Measurements from ENCODE around the gene CCDC186. TPM values are rescaled to one million over a fixed set of nuclear protein-coding genes. Genes with fewer than 3 reads are reported as not detected.

CCDC186 gene
- total and polyA plus RNA-seq, 2 of the 4 experiments (the other 2 are of a cell fraction) = 3.0 to 6.1 TPM

DNA sequence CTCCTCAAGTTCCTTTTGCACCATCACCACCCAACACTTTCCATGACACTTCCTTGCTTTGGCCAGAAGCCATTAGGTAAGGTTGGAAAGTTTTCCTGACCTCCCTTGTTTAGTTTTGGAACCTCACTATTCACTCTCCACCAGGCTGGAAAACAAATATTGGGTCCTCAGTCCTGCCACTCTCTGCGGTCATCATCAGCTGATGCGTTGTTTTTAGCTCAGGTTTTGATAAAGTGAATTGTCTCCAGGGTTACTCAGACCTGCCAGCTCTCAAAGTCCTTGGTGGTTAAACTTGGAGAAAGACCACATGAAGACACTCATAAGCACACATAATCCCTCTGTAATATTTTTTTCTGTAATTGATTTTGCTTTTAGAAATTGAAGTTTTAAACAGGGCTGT, 55.5 kb downstream of the CCDC186 start:
- Histone ChIP-seq H3K27me3 (ENCODE audit: control insufficient read depth, insufficient read depth, low read length) (peaks cover 5% of the 10 kb centered on the region), H2BK120ac (ENCODE audit: low read depth, low read length) (no peak overlapping the region), H3K27ac (ENCODE audit: insufficient read depth, low read length) (no peak overlapping the region), H2AK5ac (ENCODE audit: low read depth, low read length) (no peak overlapping the region), H2AK9ac (replicated peaks; ENCODE audit: low read depth, low read length, poor library complexity) (no peak overlapping the region), H3K4ac (ENCODE audit: low read depth, low read length) (no peak overlapping the region), H4K8ac (ENCODE audit: low read depth in 2 of 2, low read length in 2 of 2) (no peak overlapping the region), H3K4me1 (ENCODE audit: control insufficient read depth, insufficient read depth, low read length) (no peaks in the 10 kb centered on the region), H3K79me1 (ENCODE audit: low read depth in 1 of 2, low read length in 2 of 2) (no peaks in the 10 kb centered on the region), H2BK15ac (ENCODE audit: low read depth, low read length) (no peak overlapping the region), H3K23ac (ENCODE audit: low read depth, low read length) (no peak overlapping the region), H3K14ac (replicated peaks; ENCODE audit: low read depth, low read length) (no peak overlapping the region), H4K5ac (ENCODE audit: low read depth, low read length) (no peak overlapping the region), H2BK20ac (ENCODE audit: low read depth, low read length) (no peak overlapping the region), H3K56ac (ENCODE audit: extremely low read depth, insufficient read depth, low read length) (no peak overlapping the region), H3K4me3 (ENCODE audit: insufficient read depth, low read depth, low read length) (no peak overlapping the region), H3K18ac (ENCODE audit: low read depth, low read length) (no peak overlapping the region), H3K9me1 (ENCODE audit: insufficient read depth, low read length) (no peaks in the 10 kb centered on the region), H4K20me1 (ENCODE audit: insufficient read depth, low read length) (no peaks in the 10 kb centered on the region), H2AFZ (replicated peaks; ENCODE audit: low read length, poor library complexity) (no peak overlapping the region), H3K9me3 (ENCODE audit: control insufficient read depth, insufficient read depth, low read length) (no peaks in the 10 kb centered on the region), H4K91ac (ENCODE audit: insufficient read depth, low read depth, low read length) (no peak overlapping the region), H3K4me2 (ENCODE audit: low read depth, low read length) (no peak overlapping the region), H3K36me3 (ENCODE audit: control insufficient read depth, insufficient read depth, low read length) (no peaks in the 10 kb centered on the region), H3K9ac (ENCODE audit: low read depth, low read length) (no peak overlapping the region), H2BK5ac (ENCODE audit: low read depth, low read length, poor library complexity, severe bottlenecking) (no peak overlapping the region)
- dilution Hi-C loops (cut with HindIII; ENCODE audit: low sequenced_read_pairs, unreplicated experiment) = no loop called here
- ChIA-PET CTCF (no interaction called here), POLR2A (ENCODE audit: unreplicated experiment) (no interaction called here)
- intact Hi-C loops (cut with micrococcal nuclease) = no loop called here
- TF ChIP-seq RCOR1 (IDR thresholded peaks at IDR 0.05; ENCODE audit: insufficient replicate concordance, low read length) (no peak), FOS (IDR thresholded peaks at IDR 0.05; ENCODE audit: low read depth, low read length) (no peak), CEBPB (IDR thresholded peaks at IDR 0.05; ENCODE audit: low read depth, low read length) (no peak), NFE2L2 (IDR thresholded peaks at IDR 0.05; ENCODE audit: low read depth, low read length) (no peak), SMC3 (IDR thresholded peaks at IDR 0.05; ENCODE audit: low read depth, low read length) (no peak), RAD21 (IDR thresholded peaks at IDR 0.05; ENCODE audit: low read length) (no peak), RFX5 (IDR thresholded peaks at IDR 0.05; ENCODE audit: low read depth, low read length) (no peak), MAZ (IDR thresholded peaks at IDR 0.05; ENCODE audit: borderline replicate concordance, low read depth, low read length) (no peak), BHLHE40 (IDR thresholded peaks at IDR 0.05; ENCODE audit: low read depth, low read length) (no peak), CHD1 (IDR thresholded peaks at IDR 0.05; ENCODE audit: low read depth, low read length) (no peak), MXI1 (IDR thresholded peaks at IDR 0.05; ENCODE audit: borderline replicate concordance, low read depth, low read length) (no peak), POLR2A (IDR thresholded peaks at IDR 0.05; ENCODE audit: low read depth, low read length) (no peak), MAFK (IDR thresholded peaks at IDR 0.05; ENCODE audit: low read depth, low read length) (no peak)
- TF ChIP-seq, protein P1, sequence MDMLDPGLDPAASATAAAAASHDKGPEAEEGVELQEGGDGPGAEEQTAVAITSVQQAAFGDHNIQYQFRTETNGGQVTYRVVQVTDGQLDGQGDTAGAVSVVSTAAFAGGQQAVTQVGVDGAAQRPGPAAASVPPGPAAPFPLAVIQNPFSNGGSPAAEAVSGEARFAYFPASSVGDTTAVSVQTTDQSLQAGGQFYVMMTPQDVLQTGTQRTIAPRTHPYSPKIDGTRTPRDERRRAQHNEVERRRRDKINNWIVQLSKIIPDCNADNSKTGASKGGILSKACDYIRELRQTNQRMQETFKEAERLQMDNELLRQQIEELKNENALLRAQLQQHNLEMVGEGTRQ (IDR thresholded peaks at IDR 0.05; ENCODE audit: low read depth, low read length) = no peak
- TF ChIP-seq, protein P2, sequence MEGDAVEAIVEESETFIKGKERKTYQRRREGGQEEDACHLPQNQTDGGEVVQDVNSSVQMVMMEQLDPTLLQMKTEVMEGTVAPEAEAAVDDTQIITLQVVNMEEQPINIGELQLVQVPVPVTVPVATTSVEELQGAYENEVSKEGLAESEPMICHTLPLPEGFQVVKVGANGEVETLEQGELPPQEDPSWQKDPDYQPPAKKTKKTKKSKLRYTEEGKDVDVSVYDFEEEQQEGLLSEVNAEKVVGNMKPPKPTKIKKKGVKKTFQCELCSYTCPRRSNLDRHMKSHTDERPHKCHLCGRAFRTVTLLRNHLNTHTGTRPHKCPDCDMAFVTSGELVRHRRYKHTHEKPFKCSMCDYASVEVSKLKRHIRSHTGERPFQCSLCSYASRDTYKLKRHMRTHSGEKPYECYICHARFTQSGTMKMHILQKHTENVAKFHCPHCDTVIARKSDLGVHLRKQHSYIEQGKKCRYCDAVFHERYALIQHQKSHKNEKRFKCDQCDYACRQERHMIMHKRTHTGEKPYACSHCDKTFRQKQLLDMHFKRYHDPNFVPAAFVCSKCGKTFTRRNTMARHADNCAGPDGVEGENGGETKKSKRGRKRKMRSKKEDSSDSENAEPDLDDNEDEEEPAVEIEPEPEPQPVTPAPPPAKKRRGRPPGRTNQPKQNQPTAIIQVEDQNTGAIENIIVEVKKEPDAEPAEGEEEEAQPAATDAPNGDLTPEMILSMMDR (conservative IDR thresholded peaks at IDR 0.05; ENCODE audit: low read depth, low read length) = no peak
- TF ChIP-seq, protein P3, sequence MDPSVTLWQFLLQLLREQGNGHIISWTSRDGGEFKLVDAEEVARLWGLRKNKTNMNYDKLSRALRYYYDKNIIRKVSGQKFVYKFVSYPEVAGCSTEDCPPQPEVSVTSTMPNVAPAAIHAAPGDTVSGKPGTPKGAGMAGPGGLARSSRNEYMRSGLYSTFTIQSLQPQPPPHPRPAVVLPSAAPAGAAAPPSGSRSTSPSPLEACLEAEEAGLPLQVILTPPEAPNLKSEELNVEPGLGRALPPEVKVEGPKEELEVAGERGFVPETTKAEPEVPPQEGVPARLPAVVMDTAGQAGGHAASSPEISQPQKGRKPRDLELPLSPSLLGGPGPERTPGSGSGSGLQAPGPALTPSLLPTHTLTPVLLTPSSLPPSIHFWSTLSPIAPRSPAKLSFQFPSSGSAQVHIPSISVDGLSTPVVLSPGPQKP (IDR thresholded peaks at IDR 0.05; ENCODE audit: borderline replicate concordance, low read depth, low read length) = no peak
- ATAC-seq (ENCODE audit: low read depth) = no peak
- no TSS peak for BruUV-seq (replicated peaks)
- WGBS, 2 experiments (ENCODE audit: extremely low coverage in 2 of 2, insufficient read length in 1 of 2) = no CpG with 5 or more reads among the region's 2 CpGs
- DNase-seq = no peak
- in situ Hi-C loops (cut with MboI; ENCODE audit: low sequenced_read_pairs) = no loop called here
